ENCODE data around the gene FRMD8.

- no peak for TF ChIP-seq THAP7 (CRISPR knock-in tag; IDR thresholded peaks at IDR 0.05)
- TF ChIP-seq BRF1 (IDR thresholded peaks at IDR 0.05; ENCODE audit: borderline replicate concordance, extremely low read depth, insufficient read length) = no peak
- no peak for TF ChIP-seq SFPQ (IDR thresholded peaks at IDR 0.05; ENCODE audit: low read depth, low read length)
- TF ChIP-seq ZNF134 (CRISPR knock-in tag; conservative IDR thresholded peaks at IDR 0.05) = no peak
Measured at GRCh38 chr11:65437436-65438227, 51.2 kb downstream of the FRMD8 start.

All from K562 (cell line).